ENCODE measurements around the gene TUBGCP6.

DNA sequence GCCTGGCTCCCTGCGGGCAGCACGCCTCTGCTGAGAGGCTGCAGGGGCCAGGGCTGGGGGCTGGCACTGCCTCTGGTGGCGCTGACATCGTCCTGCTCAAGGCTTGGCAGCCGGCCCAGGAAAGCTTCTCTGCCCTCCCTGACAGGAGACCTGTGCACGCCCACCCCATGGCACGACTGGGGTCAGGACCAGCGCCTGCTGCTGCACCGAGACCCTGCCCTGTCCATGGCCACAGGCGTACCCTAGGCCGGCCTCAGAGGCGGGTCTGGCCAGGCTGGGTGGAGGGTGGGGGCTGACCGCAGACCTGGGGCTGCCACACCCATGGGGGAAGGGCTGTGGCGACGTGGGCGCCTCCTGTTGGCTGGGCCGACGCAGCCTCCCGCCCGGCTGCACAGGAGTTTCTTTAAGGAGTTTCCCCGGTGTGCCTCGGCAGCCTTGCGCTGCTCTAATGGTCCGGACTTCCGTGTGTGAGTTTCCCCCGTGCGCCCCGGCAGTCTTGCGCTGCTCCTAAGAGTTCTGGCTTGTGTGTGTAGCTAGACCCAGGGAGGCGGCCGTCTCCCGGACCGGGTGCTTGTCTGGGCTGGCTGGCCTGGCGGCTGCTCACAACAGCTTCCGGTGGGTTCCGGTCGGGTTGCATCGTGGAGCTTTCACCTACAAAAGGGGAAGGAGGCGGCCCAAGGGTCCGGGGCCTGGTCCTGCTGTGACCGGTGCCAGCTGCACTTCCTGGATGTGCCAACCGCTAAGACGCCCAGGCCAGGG is 54.5 kb downstream of the TUBGCP6 start:
- no peak for TF ChIP-seq POLR2A (IDR thresholded peaks at IDR 0.05)
- TF ChIP-seq, protein P1, sequence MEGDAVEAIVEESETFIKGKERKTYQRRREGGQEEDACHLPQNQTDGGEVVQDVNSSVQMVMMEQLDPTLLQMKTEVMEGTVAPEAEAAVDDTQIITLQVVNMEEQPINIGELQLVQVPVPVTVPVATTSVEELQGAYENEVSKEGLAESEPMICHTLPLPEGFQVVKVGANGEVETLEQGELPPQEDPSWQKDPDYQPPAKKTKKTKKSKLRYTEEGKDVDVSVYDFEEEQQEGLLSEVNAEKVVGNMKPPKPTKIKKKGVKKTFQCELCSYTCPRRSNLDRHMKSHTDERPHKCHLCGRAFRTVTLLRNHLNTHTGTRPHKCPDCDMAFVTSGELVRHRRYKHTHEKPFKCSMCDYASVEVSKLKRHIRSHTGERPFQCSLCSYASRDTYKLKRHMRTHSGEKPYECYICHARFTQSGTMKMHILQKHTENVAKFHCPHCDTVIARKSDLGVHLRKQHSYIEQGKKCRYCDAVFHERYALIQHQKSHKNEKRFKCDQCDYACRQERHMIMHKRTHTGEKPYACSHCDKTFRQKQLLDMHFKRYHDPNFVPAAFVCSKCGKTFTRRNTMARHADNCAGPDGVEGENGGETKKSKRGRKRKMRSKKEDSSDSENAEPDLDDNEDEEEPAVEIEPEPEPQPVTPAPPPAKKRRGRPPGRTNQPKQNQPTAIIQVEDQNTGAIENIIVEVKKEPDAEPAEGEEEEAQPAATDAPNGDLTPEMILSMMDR (IDR thresholded peaks at IDR 0.05) = peak in 2 of 3 donors; percentile 16 to 33
- peak in 2 of 3 donors; percentile 20 to 53 for TF ChIP-seq POLR2AphosphoS5 (IDR thresholded peaks at IDR 0.05)

All from breast epithelium (tissue), 3 donors.